Smooth muscle cell (in vitro differentiated cells): ENCODE measurements around the gene GLCE. TPM values are rescaled to one million over a fixed set of nuclear protein-coding genes. Genes with fewer than 3 reads are reported as not detected.

ENCODE experiments used
- DNase-seq: peaks from one replicate; lab custom pipeline; 2025; ENCODE audit not compliant: unreplicated experiment; lab: John Stamatoyannopoulos, UW
- H2AFZ ChIP-seq: fragments of 200-600 bp; sonication (generic); 2 replicates; pipeline ENCODE4 v1.6.0; 2016; ENCODE audit warnings: antibody characterized with exemption, low read depth, mild to moderate bottlenecking
- H3F3A ChIP-seq: fragments of 200-600 bp; sonication (generic); 2 replicates; pipeline ENCODE4 v1.6.0; 2017; ENCODE audit warnings: antibody characterized with exemption, low read depth
- H3K27ac ChIP-seq: fragments of 200-600 bp; sonication (generic); 2 replicates; pipeline ENCODE4 v1.5.1; 2016; ENCODE audit warnings: low read depth, mild to moderate bottlenecking
- H3K27me3 ChIP-seq: fragments of 200-600 bp; sonication (generic); 2 replicates; pipeline ENCODE4 v1.6.1; 2016; ENCODE audit warnings: low read depth, mild to moderate bottlenecking
- H3K36me3 ChIP-seq: fragments of 200-600 bp; sonication (generic); 2 replicates; pipeline ENCODE4 v1.5.1; 2016; ENCODE audit warnings: low read depth
- H3K4me1 ChIP-seq: fragments of 200-600 bp; sonication (generic); 2 replicates; pipeline ENCODE4 v1.5.1; 2016; ENCODE audit warnings: low read depth
- H3K4me2 ChIP-seq: fragments of 200-600 bp; sonication (generic); 2 replicates; pipeline ENCODE4 v1.6.0; 2016; ENCODE audit warnings: mild to moderate bottlenecking
- H3K4me3 ChIP-seq: fragments of 200-600 bp; sonication (generic); 2 replicates; pipeline ENCODE4 v1.5.1; 2016; ENCODE audit warnings: mild to moderate bottlenecking
- H3K79me2 ChIP-seq: fragments of 200-600 bp; sonication (generic); 2 replicates; pipeline ENCODE4 v1.6.0; 2016; ENCODE audit warnings: low read depth, mild to moderate bottlenecking
- H3K9ac ChIP-seq: fragments of 200-600 bp; sonication (generic); 2 replicates; pipeline ENCODE4 v1.6.0; 2016; ENCODE audit warnings: low read depth
- H3K9me3 ChIP-seq: fragments of 200-600 bp; sonication (generic); replicated peaks from 2 replicates; pipeline ENCODE4 v1.5.1; 2016; ENCODE audit warnings: low read depth
- H4K20me1 ChIP-seq: fragments of 200-600 bp; sonication (generic); 2 replicates; pipeline ENCODE4 v1.6.0; 2016; ENCODE audit warnings: low read depth
- WGBS: methylation state at CpG from one replicate; pipeline ENCODE4 v1.1.7; 2016; ENCODE audit warnings: low lambda C conversion rate; 5-methylcytosine and 5-hydroxymethylcytosine counted together
- polyA plus RNA-seq: library from polyadenylated mRNA; unstranded; fragments of >200 nt; fragmentation: Nextera tagmentation; extraction: Ambion mirVana; gene quantifications from 2 replicates; pipeline ENCODE4 v1.2.1, GENCODE V29; 2016
- total RNA-seq: library from RNA; depleted of rRNA; stranded (reverse); fragments of >200 nt; gene quantifications from 2 replicates; pipeline ENCODE4 v1.2.3, GENCODE V29; 2014
- TF ChIP-seq, protein P1 (sequence below): fragments of 200-600 bp; sonication (generic); IDR thresholded peaks from 2 replicates; pipeline ENCODE4 v1.5.1; 2017; ENCODE audit warnings: borderline replicate concordance, mild to moderate bottlenecking, antibody characterized with exemption; ENCODE audit not compliant: insufficient read depth, poor library complexity, severe bottlenecking

The GLCE gene
- total and polyA plus RNA-seq, 2 experiments from 2014 or later = 8.3 to 26.6 TPM

GRCh38 chr15:69315402-69316110, 155.1 kb downstream of the GLCE start:
- H3K4me2 ChIP-seq = no peak overlapping the region
- H3K36me3 ChIP-seq = no peaks in the 10 kb centered on the region
- H3K4me3 ChIP-seq = no peak overlapping the region
- no peak for DNase-seq
- H3F3A ChIP-seq = no peaks in the 10 kb centered on the region
- no peak overlapping the region for H3K9ac ChIP-seq
- no peaks in the 10 kb centered on the region for H3K9me3 ChIP-seq
- TF ChIP-seq, protein P1, sequence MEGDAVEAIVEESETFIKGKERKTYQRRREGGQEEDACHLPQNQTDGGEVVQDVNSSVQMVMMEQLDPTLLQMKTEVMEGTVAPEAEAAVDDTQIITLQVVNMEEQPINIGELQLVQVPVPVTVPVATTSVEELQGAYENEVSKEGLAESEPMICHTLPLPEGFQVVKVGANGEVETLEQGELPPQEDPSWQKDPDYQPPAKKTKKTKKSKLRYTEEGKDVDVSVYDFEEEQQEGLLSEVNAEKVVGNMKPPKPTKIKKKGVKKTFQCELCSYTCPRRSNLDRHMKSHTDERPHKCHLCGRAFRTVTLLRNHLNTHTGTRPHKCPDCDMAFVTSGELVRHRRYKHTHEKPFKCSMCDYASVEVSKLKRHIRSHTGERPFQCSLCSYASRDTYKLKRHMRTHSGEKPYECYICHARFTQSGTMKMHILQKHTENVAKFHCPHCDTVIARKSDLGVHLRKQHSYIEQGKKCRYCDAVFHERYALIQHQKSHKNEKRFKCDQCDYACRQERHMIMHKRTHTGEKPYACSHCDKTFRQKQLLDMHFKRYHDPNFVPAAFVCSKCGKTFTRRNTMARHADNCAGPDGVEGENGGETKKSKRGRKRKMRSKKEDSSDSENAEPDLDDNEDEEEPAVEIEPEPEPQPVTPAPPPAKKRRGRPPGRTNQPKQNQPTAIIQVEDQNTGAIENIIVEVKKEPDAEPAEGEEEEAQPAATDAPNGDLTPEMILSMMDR = no peak
- H4K20me1 ChIP-seq = no peaks in the 10 kb centered on the region
- no peak overlapping the region for H3K27ac ChIP-seq
- no peaks in the 10 kb centered on the region for H3K79me2 ChIP-seq
- no peak overlapping the region for H2AFZ ChIP-seq
- H3K27me3 ChIP-seq = no peaks in the 10 kb centered on the region
- no peaks in the 10 kb centered on the region for H3K4me1 ChIP-seq
- 93% methylated on average over 9 of the region's 9 CpGs for WGBS

DNA sequence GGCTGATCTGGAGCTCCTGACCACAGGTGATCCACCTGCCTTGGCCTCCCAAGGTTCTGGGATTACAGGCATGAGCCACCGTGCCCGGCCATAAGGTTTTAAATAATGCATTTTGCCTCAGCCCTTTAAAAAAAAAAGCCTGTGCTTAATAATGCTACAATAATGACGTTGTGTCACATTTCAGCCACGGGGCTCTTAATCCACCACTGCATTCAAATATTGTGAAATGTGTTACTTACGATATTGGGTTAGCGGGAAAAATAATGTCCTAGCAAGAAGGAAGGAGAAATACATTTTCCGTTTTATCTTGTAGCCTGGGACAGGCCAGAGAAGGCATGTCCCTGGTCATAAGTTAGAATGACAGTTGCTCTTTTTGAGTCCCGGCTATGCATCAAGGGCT, 155.9 kb downstream of the GLCE start:
- no peak overlapping the region for H2AFZ ChIP-seq
- H3K27me3 ChIP-seq = no peaks in the 10 kb centered on the region
- no peak for DNase-seq
- H3K36me3 ChIP-seq = no peaks in the 10 kb centered on the region
- 93% methylated on average over 8 of the region's 8 CpGs for WGBS
- no peak overlapping the region for H3K27ac ChIP-seq
- H3K9ac ChIP-seq = no peak overlapping the region
- H3K9me3 ChIP-seq = no peaks in the 10 kb centered on the region
- no peaks in the 10 kb centered on the region for H4K20me1 ChIP-seq
- TF ChIP-seq, protein P1 = no peak
- no peak overlapping the region for H3K4me2 ChIP-seq
- H3K79me2 ChIP-seq = no peaks in the 10 kb centered on the region
- H3F3A ChIP-seq = no peaks in the 10 kb centered on the region
- H3K4me3 ChIP-seq = no peak overlapping the region
- no peaks in the 10 kb centered on the region for H3K4me1 ChIP-seq

- no peak overlapping the region for H3K4me2 ChIP-seq
- DNase-seq = no peak
- H3K4me1 ChIP-seq = no peaks in the 10 kb centered on the region
- no peaks in the 10 kb centered on the region for H3K9me3 ChIP-seq
- no peaks in the 10 kb centered on the region for H3F3A ChIP-seq
- no peak overlapping the region for H3K9ac ChIP-seq
- 77% methylated on average over 5 of the region's 5 CpGs for WGBS
- H4K20me1 ChIP-seq = no peaks in the 10 kb centered on the region
- no peaks in the 10 kb centered on the region for H3K79me2 ChIP-seq
- H2AFZ ChIP-seq = no peak overlapping the region
- TF ChIP-seq, protein P1 = no peak
- H3K27me3 ChIP-seq = no peaks in the 10 kb centered on the region
- H3K4me3 ChIP-seq = no peak overlapping the region
- no peak overlapping the region for H3K27ac ChIP-seq
- no peaks in the 10 kb centered on the region for H3K36me3 ChIP-seq
Measured at GRCh38 chr15:69317392-69317841, 157.0 kb downstream of the GLCE start.

- Histone ChIP-seq H2AFZ (no peak overlapping the region), H3K27me3 (no peaks in the 10 kb centered on the region), H3K9me3 (no peaks in the 10 kb centered on the region), H3K4me2 (no peak overlapping the region), H3K9ac (no peak overlapping the region), H3K79me2 (no peaks in the 10 kb centered on the region), H3K27ac (no peak overlapping the region), H3K4me1 (no peaks in the 10 kb centered on the region), H3K4me3 (no peak overlapping the region), H3F3A (no peaks in the 10 kb centered on the region), H3K36me3 (no peaks in the 10 kb centered on the region), H4K20me1 (no peaks in the 10 kb centered on the region)
- WGBS = 99% methylated on average over 7 of the region's 7 CpGs
- TF ChIP-seq, protein P1 = no peak
- DNase-seq = no peak
Measured at GRCh38 chr15:69318033-69318432, 157.6 kb downstream of the GLCE start.
